H1 (cell line): ENCODE measurements around the gene CAMK2A.

Experiments
- CBX5 ChIP-seq: fragments of 300-800, 300-1000 bp; sonication (generic); IDR thresholded peaks from 2 replicates; pipeline ENCODE4 v1.7.1; 2016; ENCODE audit warnings: antibody characterized with exemption, low read length, low read depth
- CREB1 ChIP-seq: IDR thresholded peaks from 2 replicates; pipeline ENCODE4 v1.6.1; 2012; ENCODE audit warnings: inconsistent platforms
- EZH2 ChIP-seq: fragments of 200-600 bp; sonication (generic); IDR thresholded peaks from 2 replicates; pipeline ENCODE4 v1.7.1; 2012; ENCODE audit warnings: low read depth, mild to moderate bottlenecking, moderate library complexity, low read length, inconsistent platforms; ENCODE audit not compliant: severe bottlenecking
- KDM1A ChIP-seq: fragments of 200-600, 300-600 bp; sonication (generic); IDR thresholded peaks from 2 replicates; pipeline ENCODE4 v1.7.1; 2016; ENCODE audit warnings: mild to moderate bottlenecking, low read length, borderline replicate concordance
- TF ChIP-seq, protein P1 (sequence below), 3 experiments: IDR thresholded peaks; 1 replicate in 2 of 3; 2 replicates in 1 of 3; pipeline versions ENCODE4 v1.5.1 to v1.6.1; 2011; ENCODE audit warnings: low read length in 3 of 3, mild to moderate bottlenecking in 3 of 3, inconsistent platforms in 2 of 3, low read depth in 1 of 3, moderate library complexity in 1 of 3; ENCODE audit not compliant: insufficient read depth in 1 of 3; ENCODE audit errors: control extremely low read depth in 1 of 3

DNA sequence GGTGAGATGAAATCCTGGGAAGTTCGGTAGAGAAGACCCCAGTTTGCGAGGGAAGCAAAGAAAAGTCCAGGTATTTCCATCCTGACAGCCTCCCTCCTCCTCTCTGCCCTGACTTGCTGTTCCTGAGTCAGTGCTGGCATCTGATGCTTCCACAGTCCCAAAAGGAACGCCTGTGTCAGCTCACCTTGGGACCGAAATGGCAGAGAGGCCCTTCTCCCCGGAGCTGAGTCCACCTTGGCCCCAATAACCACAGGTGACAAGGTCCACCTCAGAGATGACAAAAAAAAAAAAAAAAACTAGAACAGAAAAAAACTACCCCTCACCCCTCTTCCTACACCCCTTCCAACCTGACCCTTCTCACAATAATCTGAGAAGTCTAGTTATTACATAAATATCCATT lies 68.1 kb downstream of the CAMK2A start:
- TF ChIP-seq CREB1 (no peak), CBX5 (no peak), KDM1A (no peak), EZH2 (no peak)
- TF ChIP-seq, protein P1, sequence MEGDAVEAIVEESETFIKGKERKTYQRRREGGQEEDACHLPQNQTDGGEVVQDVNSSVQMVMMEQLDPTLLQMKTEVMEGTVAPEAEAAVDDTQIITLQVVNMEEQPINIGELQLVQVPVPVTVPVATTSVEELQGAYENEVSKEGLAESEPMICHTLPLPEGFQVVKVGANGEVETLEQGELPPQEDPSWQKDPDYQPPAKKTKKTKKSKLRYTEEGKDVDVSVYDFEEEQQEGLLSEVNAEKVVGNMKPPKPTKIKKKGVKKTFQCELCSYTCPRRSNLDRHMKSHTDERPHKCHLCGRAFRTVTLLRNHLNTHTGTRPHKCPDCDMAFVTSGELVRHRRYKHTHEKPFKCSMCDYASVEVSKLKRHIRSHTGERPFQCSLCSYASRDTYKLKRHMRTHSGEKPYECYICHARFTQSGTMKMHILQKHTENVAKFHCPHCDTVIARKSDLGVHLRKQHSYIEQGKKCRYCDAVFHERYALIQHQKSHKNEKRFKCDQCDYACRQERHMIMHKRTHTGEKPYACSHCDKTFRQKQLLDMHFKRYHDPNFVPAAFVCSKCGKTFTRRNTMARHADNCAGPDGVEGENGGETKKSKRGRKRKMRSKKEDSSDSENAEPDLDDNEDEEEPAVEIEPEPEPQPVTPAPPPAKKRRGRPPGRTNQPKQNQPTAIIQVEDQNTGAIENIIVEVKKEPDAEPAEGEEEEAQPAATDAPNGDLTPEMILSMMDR (IDR thresholded peaks at IDR 0.05; ENCODE audit: control extremely low read depth in 1 of 3, insufficient read depth in 1 of 3, low read depth in 1 of 3, low read length in 3 of 3) = no peak
